Endodermal cell (in vitro differentiated cells): Measurements from ENCODE around the gene ANO6. TPM values are rescaled to one million over a fixed set of nuclear protein-coding genes. Genes with fewer than 3 reads are reported as not detected.

Source experiments
- DNase-seq: peaks from one replicate; pipeline ENCODE4 v3.0.0-alpha.2; 2017
- H3K27ac ChIP-seq: 2 replicates; pipeline ENCODE4 v1.5.1; 2013; ENCODE audit warnings: mild to moderate bottlenecking, low read depth, low read length, moderate library complexity
- H3K27me3 ChIP-seq: 2 replicates; pipeline ENCODE4 v1.6.1; 2013; ENCODE audit warnings: mild to moderate bottlenecking, low read length, moderate library complexity; ENCODE audit not compliant: insufficient read depth, control insufficient read depth, poor library complexity, severe bottlenecking
- H3K36me3 ChIP-seq: 2 replicates; pipeline ENCODE4 v1.7.0; 2013; ENCODE audit warnings: mild to moderate bottlenecking, low read length, moderate library complexity; ENCODE audit not compliant: control insufficient read depth, insufficient read depth
- H3K4me1 ChIP-seq: one replicate; pipeline ENCODE4 v1.7.0; 2013; ENCODE audit warnings: low read length; ENCODE audit not compliant: control insufficient read depth, insufficient read depth
- H3K4me3 ChIP-seq: 2 replicates; pipeline ENCODE4 v1.5.1; 2013; ENCODE audit warnings: mild to moderate bottlenecking, low read length, moderate library complexity
- H3K9ac ChIP-seq: 2 replicates; pipeline ENCODE4 v1.6.1; 2013; ENCODE audit warnings: mild to moderate bottlenecking, low read length, moderate library complexity; ENCODE audit not compliant: poor library complexity, severe bottlenecking; ENCODE audit errors: extremely low read depth
- H3K9me3 ChIP-seq: 2 replicates; pipeline ENCODE4 v1.6.1; 2013; ENCODE audit warnings: mild to moderate bottlenecking, low read length, moderate library complexity; ENCODE audit not compliant: control insufficient read depth
- H3K27ac Mint-ChIP-seq: 2 replicates; pipeline ENCODE4 v1.8.0; 2020; ENCODE audit warnings: mixed read lengths
- H3K27me3 Mint-ChIP-seq: 2 replicates; pipeline ENCODE4 v1.8.0; 2021; ENCODE audit warnings: mild to moderate bottlenecking, mixed read lengths; ENCODE audit not compliant: insufficient read depth
- H3K36me3 Mint-ChIP-seq: 2 replicates; pipeline ENCODE4 v1.8.0; 2020; ENCODE audit warnings: low read depth, mixed read lengths
- H3K4me1 Mint-ChIP-seq: 2 replicates; pipeline ENCODE4 v1.8.0; 2020; ENCODE audit warnings: mixed read lengths
- H3K4me3 Mint-ChIP-seq: 2 replicates; pipeline ENCODE4 v1.8.0; 2020; ENCODE audit warnings: mild to moderate bottlenecking, moderate library complexity, mixed read lengths
- H3K9me3 Mint-ChIP-seq: 2 replicates; pipeline ENCODE4 v1.8.0; 2020; ENCODE audit warnings: mild to moderate bottlenecking, mixed read lengths
- CTCF ChIP-seq: fragments of 200-600 bp; sonication (generic); conservative IDR thresholded peaks from 2 replicates; pipeline ENCODE4 v1.5.0; 2021; ENCODE audit warnings: antibody characterized with exemption, mild to moderate bottlenecking
- WGBS, 2 experiments: methylation state at CpG; one replicate each; pipeline versions ENCODE4 v1.1.5 to v1.1.7; 2013; ENCODE audit warnings: missing lambda C conversion rate in 2 of 2, mixed read lengths in 1 of 2; ENCODE audit not compliant: insufficient coverage in 1 of 2, insufficient read length in 1 of 2; 5-methylcytosine and 5-hydroxymethylcytosine counted together
- total RNA-seq, 2 donors: library from RNA; stranded (reverse); fragmentation: NEBNext Ultra II Directional in 1 of 2; extraction: Animal tissue kit (Norgen Biotek cat#: 25700) in 1 of 2; gene quantifications; 2 replicates in 1 of 2; 3 replicates in 1 of 2; pipeline ENCODE4 v1.2.1, GENCODE V29; 2021

The ANO6 gene
- total RNA-seq, 2 donors from 2014 or later = 53.5 to 55.2 TPM

DNA sequence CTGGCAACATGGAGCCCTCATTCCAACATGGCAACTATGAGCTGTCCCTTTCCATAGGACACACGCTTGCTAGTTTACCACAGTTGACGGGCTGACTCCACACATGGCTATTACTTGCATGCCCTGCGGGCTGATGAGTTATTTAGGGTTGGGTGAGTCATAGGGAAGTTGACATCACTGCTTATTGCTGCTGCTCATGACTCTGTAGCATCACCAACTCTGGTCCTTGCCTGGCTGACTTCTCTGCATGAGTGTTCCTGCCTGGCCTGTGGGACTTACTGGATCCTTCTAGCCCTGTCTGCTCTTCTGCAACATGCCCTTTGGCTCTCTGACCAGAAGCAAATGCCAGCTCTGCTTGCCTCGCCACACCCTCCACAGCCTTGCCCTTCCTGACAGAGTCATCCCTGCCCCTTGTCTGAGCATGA, 199.5 kb downstream of the ANO6 start:
- Histone ChIP-seq H3K27me3 (no peaks in the 10 kb centered on the region), H3K4me3 (no peak overlapping the region), H3K9ac (no peak overlapping the region), H3K4me1 (no peaks in the 10 kb centered on the region), H3K9me3 (no peaks in the 10 kb centered on the region), H3K36me3 (peaks cover 76% of the 10 kb centered on the region), H3K27ac (no peak overlapping the region)
- WGBS, 2 experiments = 98% methylated on average over 4 of the region's 4 CpGs; no CpG with 5 or more reads in 1 of the 2 experiments
- H3K36me3 Mint-ChIP-seq = peaks cover 43% of the 10 kb centered on the region
- no peaks in the 10 kb centered on the region for H3K4me1 Mint-ChIP-seq
- no peak overlapping the region for H3K27ac Mint-ChIP-seq
- H3K27me3 Mint-ChIP-seq = no peaks in the 10 kb centered on the region
- DNase-seq = no peak
- H3K9me3 Mint-ChIP-seq = no peaks in the 10 kb centered on the region
- no peak overlapping the region for H3K4me3 Mint-ChIP-seq
- TF ChIP-seq CTCF = no peak

DNA sequence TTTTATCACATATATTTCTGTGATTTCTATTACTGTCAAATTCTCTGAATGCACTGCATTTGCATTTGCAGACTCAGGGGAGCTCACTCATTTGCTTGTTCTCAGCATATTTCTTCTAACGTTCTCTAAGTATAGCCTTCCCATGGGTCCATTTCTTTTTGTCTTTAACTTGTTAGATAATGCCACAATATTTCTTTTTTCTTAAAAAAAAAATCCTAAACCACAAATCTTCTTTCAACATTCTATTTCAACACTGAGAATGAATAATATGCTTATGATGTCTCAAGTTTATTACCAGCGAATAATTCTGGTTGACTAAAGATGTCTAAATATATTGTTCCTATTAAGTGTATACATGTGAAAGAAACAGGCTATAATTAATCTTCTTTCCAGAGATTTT, 200.2 kb downstream of the ANO6 start:
- H3K27ac ChIP-seq = no peak overlapping the region
- no peaks in the 10 kb centered on the region for H3K27me3 Mint-ChIP-seq
- H3K9me3 ChIP-seq = no peaks in the 10 kb centered on the region
- no peak for DNase-seq
- H3K9me3 Mint-ChIP-seq = no peaks in the 10 kb centered on the region
- H3K4me1 Mint-ChIP-seq = no peaks in the 10 kb centered on the region
- 89 to 100% methylated on average over 1 of the region's 2 CpGs for WGBS, 2 experiments
- H3K9ac ChIP-seq = no peak overlapping the region
- peaks cover 43% of the 10 kb centered on the region for H3K36me3 Mint-ChIP-seq
- no peak overlapping the region for H3K27ac Mint-ChIP-seq
- peaks cover 74% of the 10 kb centered on the region for H3K36me3 ChIP-seq
- no peaks in the 10 kb centered on the region for H3K27me3 ChIP-seq
- TF ChIP-seq CTCF = no peak
- H3K4me3 ChIP-seq = no peak overlapping the region
- H3K4me1 ChIP-seq = no peaks in the 10 kb centered on the region
- H3K4me3 Mint-ChIP-seq = no peak overlapping the region

DNA sequence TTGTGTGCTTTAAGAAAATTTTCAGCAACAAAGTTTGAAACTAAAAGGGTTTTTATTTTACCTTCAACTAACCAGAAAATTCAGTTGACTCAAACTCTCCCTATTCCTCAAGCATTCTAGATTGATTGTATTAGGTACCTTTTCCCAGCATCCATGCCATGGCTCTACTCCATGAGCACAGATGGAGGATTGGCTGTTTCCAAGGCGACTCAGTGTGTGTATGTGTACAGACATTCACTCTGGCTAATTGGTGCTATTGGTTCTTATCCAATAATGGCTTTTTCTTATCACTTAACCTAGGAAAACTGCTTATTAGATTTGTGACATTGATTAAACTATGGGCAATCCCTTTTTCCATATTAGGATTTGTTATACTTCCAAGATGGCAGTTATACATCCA, 202.6 kb downstream of the ANO6 start:
- no peak overlapping the region for H3K27ac Mint-ChIP-seq
- Histone ChIP-seq H3K9me3 (no peaks in the 10 kb centered on the region), H3K9ac (no peak overlapping the region), H3K27ac (no peak overlapping the region), H3K36me3 (peaks cover 67% of the 10 kb centered on the region), H3K4me1 (no peaks in the 10 kb centered on the region), H3K27me3 (no peaks in the 10 kb centered on the region), H3K4me3 (no peak overlapping the region)
- no peaks in the 10 kb centered on the region for H3K4me1 Mint-ChIP-seq
- no peak overlapping the region for H3K4me3 Mint-ChIP-seq
- DNase-seq = no peak
- WGBS, 2 experiments = 86 to 100% methylated on average over 1 of the region's 1 CpG
- H3K27me3 Mint-ChIP-seq = no peaks in the 10 kb centered on the region
- TF ChIP-seq CTCF = no peak
- H3K9me3 Mint-ChIP-seq = no peaks in the 10 kb centered on the region
- H3K36me3 Mint-ChIP-seq = peaks cover 56% of the 10 kb centered on the region
